ENCODE data around the gene GNAI3. TPM values are rescaled to one million over a fixed set of nuclear protein-coding genes. Genes with fewer than 3 reads are reported as not detected.

Gene GNAI3
- total and polyA plus RNA-seq, 2 donors (not counting 3 experiments of a cell fraction or from before 2014, with no cell fraction given): 5.0 to 14.0 TPM

DNA sequence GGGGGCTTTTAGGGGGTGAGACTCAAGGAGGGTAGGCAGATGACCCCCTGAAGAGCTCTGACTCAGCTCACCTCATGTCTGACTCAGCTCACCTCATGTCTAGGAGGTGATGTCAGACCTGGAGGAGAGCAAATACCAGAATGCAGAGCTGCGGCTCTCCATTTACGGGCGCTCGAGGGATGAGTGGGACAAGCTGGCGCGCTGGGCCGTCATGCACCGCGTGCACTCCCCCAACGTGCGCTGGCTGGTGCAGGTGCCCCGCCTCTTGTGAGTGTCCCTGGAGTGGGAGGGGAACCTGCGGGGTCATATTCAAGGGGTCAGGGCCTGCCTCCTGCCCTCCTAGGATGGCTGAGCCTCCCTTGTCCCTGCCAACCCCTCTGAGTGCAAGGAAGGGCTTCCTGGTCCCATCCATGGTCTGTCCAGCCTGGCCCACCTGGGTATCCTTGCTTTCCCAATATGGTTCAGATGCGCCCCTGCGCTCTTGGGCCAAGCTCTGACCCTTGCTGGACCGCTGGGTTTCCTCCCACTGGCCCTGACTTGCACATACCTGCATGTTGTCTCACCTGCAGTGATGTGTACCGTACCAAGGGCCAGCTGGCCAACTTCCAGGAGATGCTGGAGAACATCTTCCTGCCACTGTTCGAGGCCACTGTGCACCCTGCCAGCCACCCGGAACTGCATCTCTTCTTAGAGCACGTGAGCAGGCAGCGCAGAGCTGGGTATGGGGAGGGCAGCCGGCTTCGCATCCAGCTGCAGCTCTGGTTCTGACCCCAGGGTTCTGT, 80.3 kb downstream of the GNAI3 start:
- H3K79me2 ChIP-seq (ENCODE audit: control insufficient read depth, insufficient read depth, low read length): peaks cover 15% of the 10 kb centered on the region
- no peaks in the 10 kb centered on the region for H4K20me1 ChIP-seq (replicated peaks; ENCODE audit: control insufficient read depth, extremely low read depth, insufficient read depth, low read length)
- intact Hi-C loops (cut with micrococcal nuclease): no loop called here
- TF ChIP-seq JUN (IDR thresholded peaks at IDR 0.05; ENCODE audit: borderline replicate concordance, insufficient read depth, insufficient read length, low read depth) (no peak), POLR2A (IDR thresholded peaks at IDR 0.05; ENCODE audit: low read depth, low read length) (no peak), CTCF (IDR thresholded peaks at IDR 0.05; ENCODE audit: extremely low read depth in 1 of 2, insufficient read depth in 1 of 2, low read depth in 1 of 2, low read length in 2 of 2) (no peak), MAX (IDR thresholded peaks at IDR 0.05; ENCODE audit: insufficient read depth, insufficient read length) (no peak), EZH2 (IDR thresholded peaks at IDR 0.05; ENCODE audit: borderline replicate concordance, low read depth, low read length, severe bottlenecking) (no peak), GATA2 (IDR thresholded peaks at IDR 0.05; ENCODE audit: insufficient read depth, insufficient read length, low read depth, low read length) (no peak), FOS (IDR thresholded peaks at IDR 0.05; ENCODE audit: borderline replicate concordance, insufficient read depth, low read length) (no peak), POLR2AphosphoS5 (IDR thresholded peaks at IDR 0.05; ENCODE audit: insufficient read depth, low read depth, low read length) (no peak), MYC (IDR thresholded peaks at IDR 0.05; ENCODE audit: low read depth, low read length) (no peak)
- DNase-seq (ENCODE audit: low read depth, low spot score) (no peak), FAIRE-seq (no peak)
- no peaks in the 10 kb centered on the region for H3K4me1 ChIP-seq (ENCODE audit: control insufficient read depth, extremely low read depth, insufficient read depth, low read length)
- no peak overlapping the region for H3K27ac ChIP-seq (ENCODE audit: insufficient read depth, low read depth, low read length)
- CTCF ChIA-PET: interaction anchor here (1.1 to 15.2 kb wide), 7 partner anchors 9 to 84 kb away, joined by 3 to 565 read pairs (median 28); partner anchors contain the start of genes AMPD2, GNAI3 and GNAT2
- H3K9ac ChIP-seq (replicated peaks; ENCODE audit: extremely low read depth, insufficient read depth, low read length): no peak overlapping the region
- H3K9me1 ChIP-seq (replicated peaks; ENCODE audit: control insufficient read depth, extremely low read depth, insufficient read depth, low read length): no peaks in the 10 kb centered on the region
- H3K4me2 ChIP-seq (ENCODE audit: insufficient read depth, low read length): no peak overlapping the region
- H2AFZ ChIP-seq (ENCODE audit: low read depth, low read length): no peak overlapping the region
- peaks cover 9 to 47% of the 10 kb centered on the region in 2 experiments for H3K36me3 ChIP-seq (ENCODE audit: control insufficient read depth in 2 of 2, extremely low read depth in 1 of 2, insufficient read depth in 2 of 2, low read length in 2 of 2)
- H3K27me3 ChIP-seq (ENCODE audit: control insufficient read depth in 2 of 2, insufficient read depth in 2 of 2, low read length in 2 of 2): no peaks in the 10 kb centered on the region
- POLR2A ChIA-PET: interaction anchor here (1.0 to 2.2 kb wide), 2 partner anchors 80 to 356 kb away, joined by 3 to 11 read pairs; partner anchors contain the start of genes AHCYL1 and GNAI3
- H3K4me3 ChIP-seq (replicated peaks in 1 of 3; ENCODE audit: insufficient read depth in 1 of 3, low read depth in 1 of 3, low read length in 3 of 3): no peak overlapping the region
- dilution Hi-C loops (cut with MboI; ENCODE audit: extremely low pct_ligation_motif_present, low sequenced_read_pairs): no loop called here
- H3K9me3 ChIP-seq (replicated peaks; ENCODE audit: control insufficient read depth, insufficient read depth, low read length): no peaks in the 10 kb centered on the region
- BruUV-seq (replicated peaks): no TSS peak

Data from endothelial cell of umbilical vein (primary cell).